A673 (cell line): ENCODE data around the gene TPRKB. TPM values are rescaled to one million over a fixed set of nuclear protein-coding genes. Genes with fewer than 3 reads are reported as not detected.

ENCODE experiments used
- BruUV-seq: library from RNA; stranded (reverse); fragments of 400-500 nt; replicated peaks from 2 replicates; lab custom pipeline; 2021; lab: Mats Ljungman, UMichigan
- CTCF ChIA-PET: fragments of 300-600 bp; sonication (Branson Sonifier 250); formaldehyde crosslinking; loops from one replicate; lab custom pipeline; 2022; ENCODE audit warnings: antibody characterized with exemption; lab: Charles Lee
- POLR2A ChIA-PET: fragments of 300-600 bp; sonication (Branson Sonifier 250); formaldehyde crosslinking; loops from one replicate; lab custom pipeline; 2022; ENCODE audit warnings: antibody characterized with exemption; ENCODE audit not compliant: low non-redundant PET; lab: Charles Lee
- DNase-seq: peaks from one replicate; pipeline ENCODE4 v3.0.0-alpha.2; 2015; ENCODE audit warnings: low spot score
- H3K27ac ChIP-seq: fragments of 200-600 bp; sonication (generic); 2 replicates; pipeline ENCODE4 v1.5.1; 2016; ENCODE audit warnings: mixed run types, low read depth, mild to moderate bottlenecking, mixed read lengths, antibody characterized with exemption, low read length; ENCODE audit not compliant: poor library complexity, severe bottlenecking
- H3K27me3 ChIP-seq: fragments of 200-600 bp; sonication (generic); replicated peaks from 2 replicates; pipeline ENCODE4 v1.6.1; 2017; ENCODE audit warnings: mixed run types, low read depth, mild to moderate bottlenecking, mixed read lengths, antibody characterized with exemption, low read length; ENCODE audit not compliant: insufficient read depth, poor library complexity
- H3K36me3 ChIP-seq: fragments of 200-600 bp; sonication (generic); 2 replicates; pipeline ENCODE4 v1.6.1; 2016; ENCODE audit warnings: mixed run types, mild to moderate bottlenecking, mixed read lengths, antibody characterized with exemption, low read length; ENCODE audit not compliant: insufficient read depth, poor library complexity, severe bottlenecking
- H3K4me1 ChIP-seq: fragments of 200-600 bp; sonication (generic); 2 replicates; pipeline ENCODE4 v1.6.1; 2017; ENCODE audit warnings: mixed run types, mild to moderate bottlenecking, mixed read lengths, antibody characterized with exemption, low read length; ENCODE audit not compliant: insufficient read depth, poor library complexity, severe bottlenecking
- H3K4me3 ChIP-seq: fragments of 200-600 bp; sonication (generic); 2 replicates; pipeline ENCODE4 v1.5.1; 2016; ENCODE audit warnings: low read depth, mixed run types, mild to moderate bottlenecking, mixed read lengths, low read length; ENCODE audit not compliant: poor library complexity, severe bottlenecking
- H3K9me3 ChIP-seq: fragments of 200-600 bp; sonication (generic); 2 replicates; pipeline ENCODE4 v1.6.1; 2016; ENCODE audit warnings: mixed run types, low read depth, mild to moderate bottlenecking, mixed read lengths, antibody characterized with exemption, low read length; ENCODE audit not compliant: poor library complexity, severe bottlenecking
- EZH2 ChIP-seq: fragments of 200-600 bp; sonication (generic); IDR thresholded peaks from 2 replicates; pipeline ENCODE4 v1.6.1; 2017; ENCODE audit warnings: borderline replicate concordance, low read depth, mild to moderate bottlenecking, mixed read lengths, antibody characterized with exemption, low read length; ENCODE audit not compliant: poor library complexity, severe bottlenecking
- intact Hi-C: fragments of 100-400 bp; cut with micrococcal nuclease; formaldehyde crosslinking; loops from one replicate; pipeline ENCODE4 v1.10.0; 2022; ENCODE audit not compliant: unreplicated experiment
- total RNA-seq: library from RNA; stranded (reverse); gene quantifications from 2 replicates; pipeline ENCODE4 v1.2.3, GENCODE V29; 2021
- TF ChIP-seq, protein P1 (sequence below): fragments of 300-800, 200-600 bp; sonication (generic); conservative IDR thresholded peaks from 2 replicates; pipeline ENCODE4 v1.5.1; 2017; ENCODE audit warnings: low read depth, mild to moderate bottlenecking, antibody characterized with exemption, low read length, moderate library complexity, mixed read lengths

The TPRKB gene
- total RNA-seq, 1 experiment from 2014 or later: 57.3 TPM

DNA sequence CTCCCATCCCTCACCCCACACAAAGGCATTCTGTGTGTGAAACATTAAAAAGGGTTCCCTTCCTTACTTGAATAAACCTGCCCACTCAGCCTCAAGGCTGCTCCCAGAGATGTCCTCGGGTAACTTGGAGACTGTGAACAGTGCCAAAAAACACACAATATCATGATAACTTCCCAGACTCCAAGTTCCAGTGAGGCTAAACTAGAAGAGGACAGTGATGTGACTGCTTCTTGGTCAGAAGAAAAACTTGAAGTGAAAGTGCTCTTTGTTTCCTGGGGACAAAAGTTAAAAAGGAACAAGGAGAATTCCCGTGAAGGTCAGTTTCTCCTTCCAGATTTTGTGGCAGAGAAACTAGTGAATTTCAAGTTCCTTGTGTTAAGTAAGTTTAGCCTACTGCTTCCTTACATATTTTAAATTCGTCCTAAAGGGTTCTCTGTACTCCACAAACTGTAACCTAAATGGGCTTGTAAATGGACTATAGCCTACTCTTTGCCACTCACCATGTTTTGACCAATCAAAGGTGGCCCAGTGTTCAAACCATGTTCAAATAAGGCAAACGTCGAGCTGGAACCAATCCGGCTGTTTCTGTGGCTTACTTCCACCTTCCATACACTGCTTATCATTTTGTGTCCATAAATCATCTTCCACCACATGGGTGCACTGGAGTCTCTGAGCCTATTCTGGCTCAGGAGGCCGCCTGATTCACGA is 20.4 kb downstream of the TPRKB start:
- no peaks in the 10 kb centered on the region for H3K9me3 ChIP-seq
- H3K4me1 ChIP-seq: no peaks in the 10 kb centered on the region
- intact Hi-C loops: no loop called here
- no peak overlapping the region for H3K27ac ChIP-seq
- no peaks in the 10 kb centered on the region for H3K27me3 ChIP-seq
- no peak overlapping the region for H3K4me3 ChIP-seq
- TF ChIP-seq, protein P1, sequence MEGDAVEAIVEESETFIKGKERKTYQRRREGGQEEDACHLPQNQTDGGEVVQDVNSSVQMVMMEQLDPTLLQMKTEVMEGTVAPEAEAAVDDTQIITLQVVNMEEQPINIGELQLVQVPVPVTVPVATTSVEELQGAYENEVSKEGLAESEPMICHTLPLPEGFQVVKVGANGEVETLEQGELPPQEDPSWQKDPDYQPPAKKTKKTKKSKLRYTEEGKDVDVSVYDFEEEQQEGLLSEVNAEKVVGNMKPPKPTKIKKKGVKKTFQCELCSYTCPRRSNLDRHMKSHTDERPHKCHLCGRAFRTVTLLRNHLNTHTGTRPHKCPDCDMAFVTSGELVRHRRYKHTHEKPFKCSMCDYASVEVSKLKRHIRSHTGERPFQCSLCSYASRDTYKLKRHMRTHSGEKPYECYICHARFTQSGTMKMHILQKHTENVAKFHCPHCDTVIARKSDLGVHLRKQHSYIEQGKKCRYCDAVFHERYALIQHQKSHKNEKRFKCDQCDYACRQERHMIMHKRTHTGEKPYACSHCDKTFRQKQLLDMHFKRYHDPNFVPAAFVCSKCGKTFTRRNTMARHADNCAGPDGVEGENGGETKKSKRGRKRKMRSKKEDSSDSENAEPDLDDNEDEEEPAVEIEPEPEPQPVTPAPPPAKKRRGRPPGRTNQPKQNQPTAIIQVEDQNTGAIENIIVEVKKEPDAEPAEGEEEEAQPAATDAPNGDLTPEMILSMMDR: no peak
- no peak for TF ChIP-seq EZH2
- DNase-seq: no peak
- no peaks in the 10 kb centered on the region for H3K36me3 ChIP-seq
- CTCF ChIA-PET: no interaction called here
- no TSS peak for BruUV-seq
- POLR2A ChIA-PET: no interaction called here

DNA sequence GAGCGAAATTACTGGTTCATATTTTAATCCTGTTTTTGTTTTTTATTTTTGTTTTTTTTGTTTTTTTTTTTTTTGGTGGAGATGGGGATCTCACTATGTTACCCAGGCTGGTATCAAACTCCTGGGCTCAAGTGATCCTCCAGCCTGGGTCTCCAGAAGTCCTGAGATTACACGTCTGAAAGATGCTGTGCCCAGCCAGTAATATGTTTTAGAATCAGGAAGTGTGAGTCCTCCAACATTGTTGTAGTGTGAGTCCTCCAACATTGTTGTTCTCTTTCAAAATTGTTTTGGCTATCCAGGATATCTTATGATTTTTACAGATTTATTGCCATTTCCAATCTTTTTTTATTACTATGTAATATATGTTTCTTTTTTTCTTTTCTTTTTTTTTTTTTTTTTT is 23.1 kb downstream of the TPRKB start:
- H3K4me3 ChIP-seq: no peak overlapping the region
- ChIA-PET CTCF (no interaction called here), POLR2A (no interaction called here)
- H3K9me3 ChIP-seq: no peaks in the 10 kb centered on the region
- no peaks in the 10 kb centered on the region for H3K36me3 ChIP-seq
- BruUV-seq: no TSS peak
- H3K27ac ChIP-seq: no peak overlapping the region
- no peaks in the 10 kb centered on the region for H3K27me3 ChIP-seq
- no peaks in the 10 kb centered on the region for H3K4me1 ChIP-seq
- DNase-seq: no peak
- TF ChIP-seq EZH2: no peak
- TF ChIP-seq, protein P1: no peak
- intact Hi-C loops: no loop called here

DNA sequence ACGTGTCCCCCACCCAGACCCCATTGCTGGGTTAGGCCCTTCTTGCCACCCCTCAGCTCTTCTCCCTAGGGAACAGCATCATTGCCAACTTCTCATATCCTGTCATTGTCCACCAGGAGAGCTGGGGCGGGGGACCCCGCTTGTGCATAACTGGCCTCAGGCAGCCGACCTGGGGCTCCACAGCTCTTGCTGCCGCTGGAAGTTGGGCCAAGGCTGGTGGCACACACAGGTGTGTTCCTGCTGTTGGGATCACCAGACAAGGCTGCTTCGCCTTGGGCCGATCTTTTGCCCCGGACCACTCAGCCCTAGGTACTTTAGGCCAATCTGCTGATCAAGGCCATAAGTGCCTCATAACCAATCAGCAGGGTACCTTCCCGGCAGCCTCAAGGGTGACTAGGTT is 28.6 kb downstream of the TPRKB start:
- intact Hi-C loops: no loop called here
- Histone ChIP-seq H3K27me3 (no peaks in the 10 kb centered on the region), H3K9me3 (no peaks in the 10 kb centered on the region), H3K4me1 (no peaks in the 10 kb centered on the region), H3K27ac (no peak overlapping the region), H3K4me3 (no peak overlapping the region), H3K36me3 (no peaks in the 10 kb centered on the region)
- ChIA-PET CTCF (no interaction called here), POLR2A (no interaction called here)
- BruUV-seq: no TSS peak
- TF ChIP-seq, protein P1: no peak
- TF ChIP-seq EZH2: no peak
- DNase-seq: no peak
